Measurements from ENCODE around the gene TANGO6.

DNA sequence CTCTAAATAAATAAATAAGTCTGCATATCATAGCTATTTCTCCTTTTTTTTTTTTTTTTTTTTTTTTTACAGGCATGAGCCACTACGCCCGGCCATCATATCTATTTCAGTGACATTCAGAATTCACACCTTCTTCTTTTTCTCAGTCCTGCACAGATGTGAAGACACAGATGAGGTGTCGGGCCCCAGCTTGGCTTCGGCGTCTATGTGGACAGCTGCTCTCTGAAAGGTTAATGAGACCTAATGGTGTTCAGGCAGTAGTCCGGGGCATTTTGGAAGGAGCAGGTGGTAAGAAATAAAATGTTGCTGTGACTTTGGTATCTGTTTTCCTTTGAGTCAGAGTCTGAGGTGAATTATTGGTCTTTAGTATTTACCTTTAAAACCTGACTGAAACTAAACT lies 23.6 kb downstream of the TANGO6 start:
- TF ChIP-seq, protein P1, sequence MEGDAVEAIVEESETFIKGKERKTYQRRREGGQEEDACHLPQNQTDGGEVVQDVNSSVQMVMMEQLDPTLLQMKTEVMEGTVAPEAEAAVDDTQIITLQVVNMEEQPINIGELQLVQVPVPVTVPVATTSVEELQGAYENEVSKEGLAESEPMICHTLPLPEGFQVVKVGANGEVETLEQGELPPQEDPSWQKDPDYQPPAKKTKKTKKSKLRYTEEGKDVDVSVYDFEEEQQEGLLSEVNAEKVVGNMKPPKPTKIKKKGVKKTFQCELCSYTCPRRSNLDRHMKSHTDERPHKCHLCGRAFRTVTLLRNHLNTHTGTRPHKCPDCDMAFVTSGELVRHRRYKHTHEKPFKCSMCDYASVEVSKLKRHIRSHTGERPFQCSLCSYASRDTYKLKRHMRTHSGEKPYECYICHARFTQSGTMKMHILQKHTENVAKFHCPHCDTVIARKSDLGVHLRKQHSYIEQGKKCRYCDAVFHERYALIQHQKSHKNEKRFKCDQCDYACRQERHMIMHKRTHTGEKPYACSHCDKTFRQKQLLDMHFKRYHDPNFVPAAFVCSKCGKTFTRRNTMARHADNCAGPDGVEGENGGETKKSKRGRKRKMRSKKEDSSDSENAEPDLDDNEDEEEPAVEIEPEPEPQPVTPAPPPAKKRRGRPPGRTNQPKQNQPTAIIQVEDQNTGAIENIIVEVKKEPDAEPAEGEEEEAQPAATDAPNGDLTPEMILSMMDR (IDR thresholded peaks at IDR 0.05) = no peak
- no peak for TF ChIP-seq POLR2A (IDR thresholded peaks at IDR 0.05)

Measured in body of pancreas (tissue), 4 donors.